GM18502 (cell line): Measurements from ENCODE around the gene WWC1.
"Not testable (repeated sequence)": the region's sequence is repeated elsewhere in the genome, so short reads cannot be mapped to it uniquely, and the experiment has no call there.

Source experiments
- ATAC-seq: cut with Tn5 transposase; IDR thresholded peaks from one replicate; pipeline ENCODE4 v1.9.1; 2021; ENCODE audit warnings: mild to moderate bottlenecking; ENCODE audit not compliant: unreplicated experiment, poor library complexity

The WWC1 gene

GRCh38 chr5:168307022-168307421 is 15.6 kb downstream of the WWC1 start:
- ATAC-seq: no peak

GRCh38 chr5:168307925-168308584 is 16.6 kb downstream of the WWC1 start:
- no peak for ATAC-seq

- ATAC-seq: no peak
Measured at GRCh38 chr5:168308976-168309598, 17.6 kb downstream of the WWC1 start.

GRCh38 chr5:168310541-168310940 is 19.1 kb downstream of the WWC1 start:
- not testable (repeated sequence) for ATAC-seq

GRCh38 chr5:168311061-168311566 is 19.7 kb downstream of the WWC1 start:
- no peak for ATAC-seq

GRCh38 chr5:168312606-168313295 is 21.3 kb downstream of the WWC1 start:
- ATAC-seq: no peak

GRCh38 chr5:168313596-168314204 is 22.3 kb downstream of the WWC1 start:
- ATAC-seq: no peak

- no peak for ATAC-seq
Measured at GRCh38 chr5:168314735-168315411, 23.4 kb downstream of the WWC1 start.

- ATAC-seq: no peak
Measured at GRCh38 chr5:168315416-168316138, 24.1 kb downstream of the WWC1 start.

- no peak for ATAC-seq
Measured at GRCh38 chr5:168316139-168316578, 24.7 kb downstream of the WWC1 start.

GRCh38 chr5:168317096-168317520 is 25.7 kb downstream of the WWC1 start:
- ATAC-seq: no peak

- ATAC-seq: no peak
Measured at GRCh38 chr5:168317521-168318147, 26.2 kb downstream of the WWC1 start.

- no peak for ATAC-seq
Measured at GRCh38 chr5:168318240-168318639, 26.8 kb downstream of the WWC1 start.

GRCh38 chr5:168319774-168320173 is 28.3 kb downstream of the WWC1 start:
- no peak for ATAC-seq

- ATAC-seq: no peak
Measured at GRCh38 chr5:168320805-168321204, 29.4 kb downstream of the WWC1 start.

- no peak for ATAC-seq
Measured at GRCh38 chr5:168324859-168325630, 33.6 kb downstream of the WWC1 start.

GRCh38 chr5:168327019-168327421 is 35.6 kb downstream of the WWC1 start:
- ATAC-seq: no peak

GRCh38 chr5:168327451-168327850 is 36.0 kb downstream of the WWC1 start:
- no peak for ATAC-seq
